ENCODE measurements around the gene YWHAQ. TPM values are rescaled to one million over a fixed set of nuclear protein-coding genes. Genes with fewer than 3 reads are reported as not detected.

YWHAQ gene
- total RNA-seq, 4 donors from 2014 or later: 223 to 239 (median 230) TPM

GRCh38 chr2:9675415-9676351, 44.9 kb upstream of the YWHAQ start:
- no peaks in the 10 kb centered on the region for H3K9me3 ChIP-seq
- 41% methylated on average over 13 of the region's 14 CpGs for WGBS
- peak overlapping the region in 3 of 4 donors; percentile 15 to 28 (median 19) for H3K27ac ChIP-seq (replicated peaks in 1 of 4)
- H3K4me3 ChIP-seq: peak overlapping the region in 1 of 4 donors; percentile 36
- H3K36me3 ChIP-seq: no peaks in the 10 kb centered on the region
- peaks cover 0 to 12% (median 11%) of the 10 kb centered on the region in 4 donors for H3K4me1 ChIP-seq
- no peak for DNase-seq (ENCODE audit: extremely low spot score)
- TF ChIP-seq POLR2A (IDR thresholded peaks at IDR 0.05; ENCODE audit: low read depth) (no peak), POLR2AphosphoS5 (IDR thresholded peaks at IDR 0.05) (peak in 1 of 2 donors; percentile 37), EP300 (IDR thresholded peaks at IDR 0.05) (no peak)
- intact Hi-C loops (cut with DNase I): no loop called here
- no peaks in the 10 kb centered on the region for H3K27me3 ChIP-seq

- H3K9me3 ChIP-seq: no peaks in the 10 kb centered on the region
- H3K27me3 ChIP-seq: no peaks in the 10 kb centered on the region
- H3K27ac ChIP-seq (replicated peaks in 1 of 4): peak overlapping the region in 1 of 4 donors; percentile 28
- H3K4me3 ChIP-seq: no peak overlapping the region
- TF ChIP-seq POLR2AphosphoS5 (IDR thresholded peaks at IDR 0.05) (no peak), POLR2A (IDR thresholded peaks at IDR 0.05; ENCODE audit: low read depth) (no peak), EP300 (IDR thresholded peaks at IDR 0.05) (no peak), CTCF (IDR thresholded peaks at IDR 0.05) (no peak)
- H3K4me1 ChIP-seq: peaks cover 0 to 12% (median 11%) of the 10 kb centered on the region in 4 donors
- intact Hi-C loops (cut with DNase I): no loop called here
- H3K36me3 ChIP-seq: no peaks in the 10 kb centered on the region
- 89% methylated on average over 5 of the region's 5 CpGs for WGBS
- DNase-seq (ENCODE audit: extremely low spot score): no peak
Observed at GRCh38 chr2:9674891-9675414, 44.2 kb upstream of the YWHAQ start.

DNA sequence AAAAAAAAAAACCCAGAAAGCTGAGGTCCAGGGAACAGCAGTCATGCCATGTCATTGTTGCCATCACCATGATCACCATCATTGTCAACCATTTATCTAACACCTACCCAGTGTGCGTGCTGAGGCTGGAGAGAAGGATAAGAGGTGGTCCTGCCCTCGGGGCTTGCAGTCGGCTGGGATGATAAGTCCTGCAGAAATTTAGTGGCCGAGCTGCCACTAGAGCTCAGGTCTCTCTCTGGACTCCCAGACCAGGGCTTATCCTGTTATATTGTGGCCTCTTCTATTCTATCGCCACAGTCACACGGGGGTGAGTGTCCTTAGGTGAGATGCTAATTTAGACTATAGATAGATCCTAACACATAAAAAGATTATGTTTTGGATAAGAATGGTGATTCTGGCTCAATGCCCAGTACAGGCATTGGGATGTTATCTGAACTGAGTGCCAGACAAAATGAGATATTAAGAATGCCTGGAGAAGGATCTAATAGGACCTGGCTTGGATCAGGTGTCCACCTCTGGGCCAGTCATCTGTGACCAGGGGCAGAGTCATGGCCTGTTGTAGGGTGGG, 43.2 kb upstream of the YWHAQ start:
- H3K4me1 ChIP-seq: peaks cover 0 to 16% (median 12%) of the 10 kb centered on the region in 4 donors
- H3K4me3 ChIP-seq: no peak overlapping the region
- no peaks in the 10 kb centered on the region for H3K27me3 ChIP-seq
- no peak overlapping the region for H3K27ac ChIP-seq (replicated peaks in 1 of 4)
- DNase-seq (ENCODE audit: extremely low spot score): no peak
- intact Hi-C loops (cut with DNase I): no loop called here
- no peaks in the 10 kb centered on the region for H3K36me3 ChIP-seq
- no peaks in the 10 kb centered on the region for H3K9me3 ChIP-seq
- WGBS: 91% methylated on average over 6 of the region's 6 CpGs
- TF ChIP-seq POLR2AphosphoS5 (IDR thresholded peaks at IDR 0.05): no peak
- TF ChIP-seq POLR2A (IDR thresholded peaks at IDR 0.05; ENCODE audit: low read depth): no peak
- TF ChIP-seq CTCF (IDR thresholded peaks at IDR 0.05): no peak
- TF ChIP-seq EP300 (IDR thresholded peaks at IDR 0.05): no peak

DNA sequence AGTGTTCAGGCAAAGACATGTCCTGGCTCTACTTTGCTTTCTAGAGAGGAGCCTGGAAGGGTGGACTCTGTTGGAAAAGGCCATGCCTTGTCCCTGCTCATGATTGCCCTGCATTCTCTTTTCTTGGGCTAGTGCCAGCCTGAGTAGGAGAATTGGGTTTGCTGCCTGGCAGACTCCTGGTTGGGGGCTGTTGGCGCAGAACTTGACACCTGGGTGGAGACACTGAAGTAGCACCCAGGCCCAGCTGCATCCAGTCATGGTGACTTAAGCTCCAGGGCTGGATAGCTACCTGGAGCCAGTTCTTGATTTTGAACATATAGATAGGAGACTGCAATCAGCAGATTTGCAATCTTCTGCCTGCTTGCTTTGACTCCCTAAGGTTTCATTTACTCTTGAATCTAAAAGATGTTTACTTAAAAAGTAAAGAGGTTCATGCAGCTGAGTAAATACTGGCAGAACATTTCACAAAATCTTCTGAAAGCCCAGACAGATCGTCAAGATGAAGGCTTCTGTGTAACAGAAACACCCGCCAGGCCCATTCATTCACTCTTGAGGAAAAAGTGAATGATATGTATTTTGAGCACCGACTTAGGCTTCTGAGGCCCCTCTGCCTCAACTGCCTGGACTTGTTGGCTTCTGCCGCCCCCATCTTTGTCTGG, 38.0 kb upstream of the YWHAQ start:
- 78% methylated on average over 5 of the region's 5 CpGs for WGBS
- Histone ChIP-seq H3K27ac (replicated peaks in 1 of 4) (no peak overlapping the region), H3K27me3 (no peaks in the 10 kb centered on the region), H3K36me3 (no peaks in the 10 kb centered on the region), H3K4me3 (no peak overlapping the region), H3K9me3 (no peaks in the 10 kb centered on the region), H3K4me1 (peaks cover 0 to 5% (median 2%) of the 10 kb centered on the region in 4 donors)
- DNase-seq (ENCODE audit: extremely low spot score): no peak
- no peak for TF ChIP-seq POLR2A (IDR thresholded peaks at IDR 0.05; ENCODE audit: low read depth)
- no peak for TF ChIP-seq CTCF (IDR thresholded peaks at IDR 0.05)
- no peak for TF ChIP-seq EP300 (IDR thresholded peaks at IDR 0.05)
- TF ChIP-seq POLR2AphosphoS5 (IDR thresholded peaks at IDR 0.05): no peak
- intact Hi-C loops (cut with DNase I): no loop called here
